ENCODE data around the gene NINJ2. TPM values are rescaled to one million over a fixed set of nuclear protein-coding genes. Genes with fewer than 3 reads are reported as not detected.

NINJ2 gene
- total RNA-seq, 1 experiment from 2014 or later: 0.24 TPM

DNA sequence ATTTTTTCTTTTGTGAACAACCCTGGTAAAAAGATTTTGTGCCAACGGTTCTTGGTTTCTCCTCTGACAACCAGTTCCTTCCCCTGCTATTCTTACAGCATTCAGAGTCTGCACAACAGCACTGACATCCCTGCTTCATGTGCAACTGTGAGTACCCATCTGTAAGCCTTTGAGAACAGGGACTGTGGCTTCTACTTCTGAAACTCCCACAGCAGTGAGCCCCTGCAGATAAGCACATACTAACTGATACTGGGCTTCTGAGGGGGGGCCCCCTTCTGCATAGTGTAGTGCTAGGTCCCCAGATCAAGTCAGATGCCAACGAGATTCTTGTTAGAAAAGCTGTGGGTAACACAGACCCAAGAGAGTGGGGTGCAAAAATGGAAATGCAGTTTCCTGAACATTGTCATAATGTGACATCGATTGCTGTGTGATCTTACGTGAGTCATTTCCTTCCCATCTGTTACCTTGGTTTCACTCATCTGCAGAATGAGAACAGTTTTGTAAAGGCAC is 11.1 kb upstream of the NINJ2 start:
- Histone ChIP-seq H2BK5ac (ENCODE audit: insufficient read length, low read length) (no peak overlapping the region), H3K23ac (ENCODE audit: insufficient read length, low read depth, low read length) (peak overlapping the region; percentile 83), H4K5ac (ENCODE audit: insufficient read length, low read depth, low read length) (no peak overlapping the region), H3K27ac (ENCODE audit: insufficient read length, low read depth, low read length) (no peak overlapping the region), H3K4me2 (ENCODE audit: insufficient read depth, insufficient read length, low read length) (no peak overlapping the region), H3K4ac (ENCODE audit: low read depth, low read length) (no peak overlapping the region), H3K79me2 (ENCODE audit: insufficient read depth, low read length) (no peaks in the 10 kb centered on the region), H4K8ac (replicated peaks; ENCODE audit: insufficient read length, low read depth, low read length) (no peak overlapping the region), H3K56ac (ENCODE audit: insufficient read length, low read depth, low read length) (no peak overlapping the region), H2AFZ (ENCODE audit: low read length) (no peak overlapping the region), H3K9me3 (ENCODE audit: control insufficient read depth, low read depth, low read length) (no peaks in the 10 kb centered on the region), H2BK12ac (ENCODE audit: insufficient read length, low read depth, low read length) (no peak overlapping the region), H3K23me2 (ENCODE audit: insufficient read length, low read depth, low read length, poor library complexity, severe bottlenecking) (peaks cover 2% of the 10 kb centered on the region), H3T11ph (ENCODE audit: low read length) (no peak overlapping the region), H3K27me3 (ENCODE audit: insufficient read depth, low read length) (no peaks in the 10 kb centered on the region), H3K14ac (ENCODE audit: insufficient read depth, low read length) (no peak overlapping the region), H2BK15ac (ENCODE audit: low read depth, low read length) (no peak overlapping the region), H4K20me1 (ENCODE audit: control insufficient read depth, insufficient read depth, insufficient read length) (no peaks in the 10 kb centered on the region), H2BK120ac (ENCODE audit: low read depth, low read length, poor library complexity, severe bottlenecking) (no peak overlapping the region), H3K18ac (ENCODE audit: insufficient read length, low read depth, low read length) (no peak overlapping the region), H3K79me1 (ENCODE audit: insufficient read depth, low read depth, low read length, poor library complexity, severe bottlenecking) (no peaks in the 10 kb centered on the region), H3K9ac (ENCODE audit: extremely low read depth, insufficient read length, low read length) (no peak overlapping the region), H2AK5ac (ENCODE audit: insufficient read length, low read length) (no peak overlapping the region), H2BK20ac (ENCODE audit: low read depth, low read length, poor library complexity, severe bottlenecking) (no peak overlapping the region), H4K91ac (ENCODE audit: insufficient read length, low read depth, low read length) (no peak overlapping the region), H3K4me1 (ENCODE audit: insufficient read depth, low read length) (no peaks in the 10 kb centered on the region)
- no peak for DNase-seq
- Mint-ChIP-seq H3K27ac (no peak overlapping the region), H3K27me3 (ENCODE audit: low read depth) (no peaks in the 10 kb centered on the region; the same call in 1 of the 2 replicates), H3K4me3 (no peak overlapping the region), H3K36me3 (ENCODE audit: insufficient read depth in 1 of 3, low read depth in 3 of 3) (no peaks in the 10 kb centered on the region), H3K4me1 (peaks cover 0 to 7% of the 10 kb centered on the region in 2 experiments; a peak in 1 of 4 replicates), H3K9me3 (no peaks in the 10 kb centered on the region)
- TF ChIP-seq, protein P1, sequence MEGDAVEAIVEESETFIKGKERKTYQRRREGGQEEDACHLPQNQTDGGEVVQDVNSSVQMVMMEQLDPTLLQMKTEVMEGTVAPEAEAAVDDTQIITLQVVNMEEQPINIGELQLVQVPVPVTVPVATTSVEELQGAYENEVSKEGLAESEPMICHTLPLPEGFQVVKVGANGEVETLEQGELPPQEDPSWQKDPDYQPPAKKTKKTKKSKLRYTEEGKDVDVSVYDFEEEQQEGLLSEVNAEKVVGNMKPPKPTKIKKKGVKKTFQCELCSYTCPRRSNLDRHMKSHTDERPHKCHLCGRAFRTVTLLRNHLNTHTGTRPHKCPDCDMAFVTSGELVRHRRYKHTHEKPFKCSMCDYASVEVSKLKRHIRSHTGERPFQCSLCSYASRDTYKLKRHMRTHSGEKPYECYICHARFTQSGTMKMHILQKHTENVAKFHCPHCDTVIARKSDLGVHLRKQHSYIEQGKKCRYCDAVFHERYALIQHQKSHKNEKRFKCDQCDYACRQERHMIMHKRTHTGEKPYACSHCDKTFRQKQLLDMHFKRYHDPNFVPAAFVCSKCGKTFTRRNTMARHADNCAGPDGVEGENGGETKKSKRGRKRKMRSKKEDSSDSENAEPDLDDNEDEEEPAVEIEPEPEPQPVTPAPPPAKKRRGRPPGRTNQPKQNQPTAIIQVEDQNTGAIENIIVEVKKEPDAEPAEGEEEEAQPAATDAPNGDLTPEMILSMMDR (conservative IDR thresholded peaks at IDR 0.05): no peak
- no CpG with 5 or more reads among the region's 4 CpGs for WGBS (ENCODE audit: extremely low coverage, insufficient read length, low lambda C conversion rate)

Data from H9 (cell line).